ENCODE measurements around the gene IGLL1. TPM values are rescaled to one million over a fixed set of nuclear protein-coding genes. Genes with fewer than 3 reads are reported as not detected.

The IGLL1 gene
- total and polyA plus RNA-seq, 3 donors from 2014 or later, result 6.9 to 36.9 (median 24.6) TPM

GRCh38 chr22:23532731-23533130, 47.4 kb downstream of the IGLL1 start:
- 68 to 90% methylated on average over 5 of the region's 5 CpGs for WGBS, 2 donors
- H3K36me3 ChIP-seq (ENCODE audit: low read depth, missing control alignments), result no peaks in the 10 kb centered on the region
- no peaks in the 10 kb centered on the region for H3K27me3 ChIP-seq
- peak overlapping the region; percentile 38 to 65 for H3K27ac ChIP-seq
- TF ChIP-seq POLR2A (IDR thresholded peaks at IDR 0.05), result no peak
- TF ChIP-seq CTCF (IDR thresholded peaks at IDR 0.05), result no peak
- DNase-seq, result no peak
- H3K4me1 ChIP-seq, result peaks cover 62% of the 10 kb centered on the region
- intact Hi-C loops (cut with DNase I; ENCODE audit: low total_unique reads), result no loop called here
- no peaks in the 10 kb centered on the region for H3K9me3 ChIP-seq
- H3K4me3 ChIP-seq, result no peak overlapping the region

- H3K27ac ChIP-seq, result no peak overlapping the region
- no peaks in the 10 kb centered on the region for H3K9me3 ChIP-seq
- DNase-seq, result no peak
- H3K4me3 ChIP-seq, result no peak overlapping the region
- TF ChIP-seq CTCF (IDR thresholded peaks at IDR 0.05) (no peak), POLR2A (IDR thresholded peaks at IDR 0.05) (no peak)
- peaks cover 60% of the 10 kb centered on the region for H3K4me1 ChIP-seq
- no peaks in the 10 kb centered on the region for H3K27me3 ChIP-seq
- 66 to 76% methylated on average over 13 of the region's 13 CpGs for WGBS, 2 donors
- no peaks in the 10 kb centered on the region for H3K36me3 ChIP-seq (ENCODE audit: low read depth, missing control alignments)
- intact Hi-C loops (cut with DNase I; ENCODE audit: low total_unique reads), result no loop called here
These were observed 48.0 kb downstream of the IGLL1 start for GRCh38 chr22:23531966-23532705.

GRCh38 chr22:23531283-23531956, 48.7 kb downstream of the IGLL1 start:
- Histone ChIP-seq H3K4me1 (peaks cover 60% of the 10 kb centered on the region), H3K9me3 (no peaks in the 10 kb centered on the region), H3K4me3 (no peak overlapping the region), H3K36me3 (ENCODE audit: low read depth, missing control alignments) (no peaks in the 10 kb centered on the region), H3K27ac (no peak overlapping the region), H3K27me3 (no peaks in the 10 kb centered on the region)
- intact Hi-C loops (cut with DNase I; ENCODE audit: low total_unique reads), result no loop called here
- TF ChIP-seq POLR2A (IDR thresholded peaks at IDR 0.05) (no peak), CTCF (IDR thresholded peaks at IDR 0.05) (no peak)
- 86 to 92% methylated on average over 18 to 24 of the region's 24 CpGs for WGBS, 2 donors
- DNase-seq, result no peak

GRCh38 chr22:23530766-23531282, 49.3 kb downstream of the IGLL1 start:
- H3K9me3 ChIP-seq, result no peaks in the 10 kb centered on the region
- no peak overlapping the region for H3K4me3 ChIP-seq
- H3K27ac ChIP-seq, result no peak overlapping the region
- WGBS, 2 donors, result 92 to 95% methylated on average over 5 to 7 of the region's 7 CpGs
- intact Hi-C loops (cut with DNase I; ENCODE audit: low total_unique reads), result no loop called here
- no peaks in the 10 kb centered on the region for H3K36me3 ChIP-seq (ENCODE audit: low read depth, missing control alignments)
- no peak for DNase-seq
- no peaks in the 10 kb centered on the region for H3K27me3 ChIP-seq
- H3K4me1 ChIP-seq, result peaks cover 54% of the 10 kb centered on the region
- TF ChIP-seq POLR2A (IDR thresholded peaks at IDR 0.05), result no peak
- no peak for TF ChIP-seq CTCF (IDR thresholded peaks at IDR 0.05)

Measured in testis (tissue), 3 donors.